KMS-11 (cell line): ENCODE measurements around the gene MCM3AP.

Experiments used
- H2AFZ ChIP-seq: fragments of 200-600 bp; sonication (generic); 2 replicates; pipeline ENCODE4 v1.6.1; 2016; ENCODE audit warnings: antibody characterized with exemption, mixed run types, low read depth
- H3K27ac ChIP-seq: fragments of 200-600 bp; sonication (generic); 2 replicates; pipeline ENCODE4 v1.6.1; 2016; ENCODE audit warnings: mild to moderate bottlenecking, mixed run types
- H3K27me3 ChIP-seq: fragments of 200-600 bp; sonication (generic); 2 replicates; pipeline ENCODE4 v1.6.1; 2017; ENCODE audit warnings: mild to moderate bottlenecking, low read depth, mixed run types, moderate library complexity; ENCODE audit not compliant: insufficient read depth
- H3K36me3 ChIP-seq: fragments of 200-600 bp; sonication (generic); 2 replicates; pipeline ENCODE4 v1.6.1; 2017; ENCODE audit warnings: mild to moderate bottlenecking, mixed run types; ENCODE audit not compliant: insufficient read depth
- H3K4me1 ChIP-seq: fragments of 200-600 bp; sonication (generic); 2 replicates; pipeline ENCODE4 v1.6.1; 2016; ENCODE audit warnings: mild to moderate bottlenecking, low read depth, mixed run types; ENCODE audit not compliant: poor library complexity, severe bottlenecking
- H3K4me2 ChIP-seq: fragments of 200-600 bp; sonication (generic); 2 replicates; pipeline ENCODE4 v1.7.0; 2016; ENCODE audit warnings: mild to moderate bottlenecking, mixed run types
- H3K4me3 ChIP-seq: fragments of 200-600 bp; sonication (generic); IDR thresholded peaks from 2 replicates; pipeline ENCODE4 v1.6.1; 2017; ENCODE audit warnings: low read depth, low read length, mixed read lengths; ENCODE audit not compliant: insufficient read depth
- H3K79me2 ChIP-seq: fragments of 200-600 bp; sonication (generic); 2 replicates; pipeline ENCODE4 v1.6.1; 2016; ENCODE audit warnings: low read depth, mixed run types; ENCODE audit not compliant: insufficient read depth
- H3K9ac ChIP-seq: fragments of 200-600 bp; sonication (generic); 2 replicates; pipeline ENCODE4 v1.6.1; 2016; ENCODE audit warnings: mild to moderate bottlenecking, mixed run types
- H4K20me1 ChIP-seq: fragments of 200-600 bp; sonication (generic); 2 replicates; pipeline ENCODE4 v1.6.1; 2016; ENCODE audit warnings: mild to moderate bottlenecking, mixed run types; ENCODE audit not compliant: insufficient read depth
- CTCF ChIP-seq: fragments of 200-600 bp; sonication (generic); conservative IDR thresholded peaks from 2 replicates; pipeline ENCODE4 v1.6.1; 2017; ENCODE audit warnings: low read depth, mild to moderate bottlenecking, antibody characterized with exemption, low read length, moderate library complexity, mixed read lengths

The MCM3AP gene

DNA sequence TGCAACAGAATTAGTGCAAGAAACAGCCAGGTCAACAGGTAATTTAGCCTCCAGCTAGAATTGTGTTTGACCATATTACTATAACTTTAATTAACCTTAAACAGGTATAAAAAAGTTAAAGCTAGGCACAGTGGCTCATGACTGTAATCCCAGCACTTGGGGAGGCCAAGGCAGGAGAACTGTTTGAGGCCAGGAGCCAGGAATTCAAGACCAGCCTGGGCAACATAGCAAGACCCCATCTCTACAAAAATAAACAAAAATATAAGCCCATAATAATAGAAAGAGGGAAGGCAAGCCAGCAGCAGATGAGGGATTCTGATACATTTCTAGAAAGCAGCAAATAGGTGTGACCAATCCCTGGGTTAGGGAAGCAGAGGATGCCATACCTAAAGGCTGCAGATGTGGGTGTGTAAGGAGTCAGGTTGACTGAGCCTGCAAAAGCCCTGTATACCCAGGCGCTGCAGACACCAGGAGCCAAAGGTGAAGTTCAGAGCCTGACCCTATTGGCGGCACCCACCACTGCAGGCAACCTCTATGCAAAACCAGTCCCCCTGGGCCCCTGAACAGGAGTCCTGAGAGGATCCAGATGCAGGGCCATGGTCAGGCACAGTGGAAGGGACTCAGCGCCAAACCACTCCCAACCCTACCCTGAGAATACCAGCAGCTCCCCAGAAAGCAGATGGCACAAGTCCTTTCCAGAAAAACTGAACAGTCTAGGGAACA is 37.6 kb downstream of the MCM3AP start:
- H3K4me1 ChIP-seq, result peaks cover 4% of the 10 kb centered on the region
- no peak for TF ChIP-seq CTCF
- H3K27ac ChIP-seq, result no peak overlapping the region
- no peak overlapping the region for H3K4me2 ChIP-seq
- no peak overlapping the region for H3K9ac ChIP-seq
- no peaks in the 10 kb centered on the region for H4K20me1 ChIP-seq
- no peak overlapping the region for H2AFZ ChIP-seq
- H3K27me3 ChIP-seq, result no peaks in the 10 kb centered on the region
- no peaks in the 10 kb centered on the region; the same call in 1 of the 2 replicates for H3K79me2 ChIP-seq
- H3K36me3 ChIP-seq, result peaks cover 3% of the 10 kb centered on the region; the same call in 1 of the 2 replicates
- H3K4me3 ChIP-seq, result no peak overlapping the region

- Histone ChIP-seq H3K27ac (no peak overlapping the region), H2AFZ (no peak overlapping the region), H3K9ac (no peak overlapping the region), H3K36me3 (no peaks in the 10 kb centered on the region), H3K4me2 (no peak overlapping the region), H4K20me1 (no peaks in the 10 kb centered on the region), H3K4me3 (no peak overlapping the region), H3K4me1 (peaks cover 4% of the 10 kb centered on the region), H3K27me3 (no peaks in the 10 kb centered on the region), H3K79me2 (no peaks in the 10 kb centered on the region; the same call in 1 of the 2 replicates)
- no peak for TF ChIP-seq CTCF
Observed at GRCh38 chr21:46246345-46246744, 39.1 kb downstream of the MCM3AP start.

DNA sequence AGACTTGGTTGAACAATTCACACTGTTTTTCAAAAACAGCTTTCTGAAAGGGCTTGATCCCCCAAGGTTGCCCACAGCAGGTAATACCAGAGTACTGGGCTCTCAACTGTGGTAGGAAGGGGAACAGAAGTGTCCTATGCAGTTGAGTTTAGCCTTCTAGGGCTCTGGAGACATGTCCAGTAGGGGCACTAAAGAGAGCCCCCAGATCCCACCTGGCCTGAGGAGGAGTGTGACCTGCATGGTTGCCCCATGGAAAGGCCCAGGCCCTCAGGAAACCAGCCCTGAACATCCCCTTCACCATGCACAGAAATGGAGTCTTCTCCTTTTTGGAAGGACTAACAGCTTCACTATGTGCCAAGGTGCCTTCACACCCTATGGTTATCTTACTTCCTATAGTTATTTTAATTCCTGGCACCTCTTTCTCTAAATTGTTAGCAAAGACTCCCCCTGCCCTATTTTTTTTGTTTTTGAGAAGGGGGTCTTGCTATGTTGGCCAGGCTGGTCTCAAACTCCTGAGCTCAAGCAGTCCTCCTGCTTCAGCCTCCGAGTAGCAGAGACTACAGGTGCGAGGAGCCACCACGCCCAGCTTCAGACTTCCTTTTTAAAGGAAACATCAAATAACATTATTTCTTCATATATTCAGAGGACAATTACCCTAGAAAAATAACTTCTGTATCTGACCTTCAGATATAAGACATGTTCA is 40.0 kb downstream of the MCM3AP start:
- TF ChIP-seq CTCF, result no peak
- no peak overlapping the region for H3K4me3 ChIP-seq
- H3K4me2 ChIP-seq, result no peak overlapping the region
- no peaks in the 10 kb centered on the region for H3K36me3 ChIP-seq
- no peaks in the 10 kb centered on the region for H3K4me1 ChIP-seq
- H3K27ac ChIP-seq, result no peak overlapping the region
- H3K79me2 ChIP-seq, result no peaks in the 10 kb centered on the region; the same call in 1 of the 2 replicates
- H4K20me1 ChIP-seq, result no peaks in the 10 kb centered on the region
- H3K27me3 ChIP-seq, result no peaks in the 10 kb centered on the region
- H2AFZ ChIP-seq, result no peak overlapping the region
- no peak overlapping the region for H3K9ac ChIP-seq

GRCh38 chr21:46244602-46245001 is 40.8 kb downstream of the MCM3AP start:
- Histone ChIP-seq H3K4me1 (no peaks in the 10 kb centered on the region), H3K27me3 (no peaks in the 10 kb centered on the region), H3K9ac (no peak overlapping the region), H3K4me3 (no peak overlapping the region), H3K4me2 (no peak overlapping the region), H4K20me1 (no peaks in the 10 kb centered on the region), H2AFZ (no peak overlapping the region), H3K36me3 (no peaks in the 10 kb centered on the region), H3K27ac (no peak overlapping the region), H3K79me2 (no peaks in the 10 kb centered on the region; the same call in 1 of the 2 replicates)
- TF ChIP-seq CTCF, result no peak
